A549 (cell line): ENCODE data around the gene NR3C2.

Experiments
- CTCF ChIP-seq: fragments of >200 bp; sonication (Bioruptor Twin); formaldehyde crosslinking; IDR thresholded peaks from 3 replicates; pipeline ENCODE4 v1.5.1; 2016
- EP300 ChIP-seq, 2 experiments: fragments of >200 bp; sonication (Bioruptor Twin); formaldehyde crosslinking; IDR thresholded peaks; 2 replicates in 1 of 2; 3 replicates in 1 of 2; pipeline ENCODE4 v1.6.1; 2016 to 2017
- HOXA7 ChIP-seq: fragments of 250-450 bp; sonication (Bioruptor Pico); IDR thresholded peaks from 2 replicates; pipeline ENCODE4 v1.5.0; 2020; ENCODE audit warnings: mild to moderate bottlenecking, moderate library complexity
- KDM1A ChIP-seq: fragments of 200-600 bp; sonication (generic); IDR thresholded peaks from 2 replicates; pipeline ENCODE4 v1.6.1; 2016; ENCODE audit warnings: low read depth, mild to moderate bottlenecking
- MAX ChIP-seq: IDR thresholded peaks from 2 replicates; pipeline ENCODE4 v1.6.1; 2012
- MYC ChIP-seq: IDR thresholded peaks from 2 replicates; pipeline ENCODE4 v1.6.1; 2012; ENCODE audit warnings: mild to moderate bottlenecking, inconsistent platforms, low read length, improper control_type of control experiment, borderline replicate concordance
- POLR2A ChIP-seq: IDR thresholded peaks from 2 replicates; pipeline ENCODE4 v1.6.1; 2012; ENCODE audit warnings: mild to moderate bottlenecking, low read length
- RCOR1 ChIP-seq: fragments of 150-350 bp; IDR thresholded peaks from 2 replicates; pipeline ENCODE4 v1.6.1; 2014; ENCODE audit warnings: antibody characterized with exemption, low read length, low read depth

- no peak for TF ChIP-seq CTCF
- no peak for TF ChIP-seq KDM1A
- TF ChIP-seq RCOR1 = no peak
- no peak for TF ChIP-seq MAX
- no peak for TF ChIP-seq POLR2A
- TF ChIP-seq EP300 (IDR thresholded peaks at IDR 0.05) = no peak
- TF ChIP-seq HOXA7 (CRISPR knock-in tag) = no peak
- no peak for TF ChIP-seq MYC
Observed at GRCh38 chr4:148443512-148444295, 1.5 kb upstream of the NR3C2 start.
